GM12891 (cell line): ENCODE data around the gene ERBB2.

Source experiments
- PAX5 ChIP-seq: IDR thresholded peaks from 2 replicates; pipeline ENCODE4 v1.6.1; 2011; ENCODE audit warnings: low read length, moderate library complexity, mild to moderate bottlenecking; ENCODE audit not compliant: insufficient read depth, severe bottlenecking
- POLR2A ChIP-seq: IDR thresholded peaks from 2 replicates; pipeline ENCODE4 v1.6.1; 2011; ENCODE audit warnings: low read depth, low read length, control low read depth
- POLR2AphosphoS5 ChIP-seq: IDR thresholded peaks from 2 replicates; pipeline ENCODE4 v1.6.1; 2011; ENCODE audit warnings: low read depth, low read length, control low read depth
- TAF1 ChIP-seq: IDR thresholded peaks from 2 replicates; pipeline ENCODE4 v1.6.1; 2011; ENCODE audit warnings: low read depth, low read length, control low read depth

- TF ChIP-seq POLR2A (no peak), POLR2AphosphoS5 (no peak), PAX5 (no peak), TAF1 (no peak)
Measured at GRCh38 chr17:39756380-39757079, 56.7 kb downstream of the ERBB2 start.
